ENCODE data around the gene ME1. TPM values are rescaled to one million over a fixed set of nuclear protein-coding genes. Genes with fewer than 3 reads are reported as not detected.
A peak's percentile ranks its signal among the peaks of the same experiment; 100 is the strongest.
"Not testable (repeated sequence)": the region's sequence is repeated elsewhere in the genome, so short reads cannot be mapped to it uniquely, and the experiment has no call there.

The ME1 gene
- total RNA-seq, 1 donor from 2014 or later: 7.9 TPM

DNA sequence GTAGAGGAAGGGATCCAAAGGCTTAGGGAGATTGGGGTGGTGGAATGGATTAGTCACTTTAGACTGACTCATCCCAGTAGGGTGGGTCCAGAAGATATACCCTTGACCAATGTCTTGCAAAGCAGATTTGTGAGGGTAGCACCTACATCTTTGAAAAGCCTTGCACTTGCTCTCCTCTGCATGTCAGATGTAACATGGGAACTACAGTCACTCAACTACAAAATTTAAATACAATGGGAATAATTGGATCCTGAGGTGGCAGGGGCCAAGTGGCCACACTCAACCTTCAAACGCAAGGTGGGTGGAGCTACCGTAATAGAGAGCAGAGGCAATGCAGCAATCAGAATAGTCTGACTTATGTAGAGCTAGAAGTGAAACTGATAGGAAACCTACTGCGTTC lies 71.2 kb downstream of the ME1 start:
- no peak overlapping the region for H3K27ac Mint-ChIP-seq
- peaks cover 6% of the 10 kb centered on the region for H3K4me1 Mint-ChIP-seq (ENCODE audit: low read depth)
- DNase-seq (ENCODE audit: low spot score, unreplicated experiment): no peak
- H3K36me3 Mint-ChIP-seq (ENCODE audit: insufficient read depth): peaks cover 16% of the 10 kb centered on the region
- H3K4me3 Mint-ChIP-seq (ENCODE audit: low read depth): no peak overlapping the region
- no peaks in the 10 kb centered on the region for H3K27me3 Mint-ChIP-seq
- H3K9me3 Mint-ChIP-seq (ENCODE audit: low read depth): peaks cover 12% of the 10 kb centered on the region
- TF ChIP-seq, protein P1, sequence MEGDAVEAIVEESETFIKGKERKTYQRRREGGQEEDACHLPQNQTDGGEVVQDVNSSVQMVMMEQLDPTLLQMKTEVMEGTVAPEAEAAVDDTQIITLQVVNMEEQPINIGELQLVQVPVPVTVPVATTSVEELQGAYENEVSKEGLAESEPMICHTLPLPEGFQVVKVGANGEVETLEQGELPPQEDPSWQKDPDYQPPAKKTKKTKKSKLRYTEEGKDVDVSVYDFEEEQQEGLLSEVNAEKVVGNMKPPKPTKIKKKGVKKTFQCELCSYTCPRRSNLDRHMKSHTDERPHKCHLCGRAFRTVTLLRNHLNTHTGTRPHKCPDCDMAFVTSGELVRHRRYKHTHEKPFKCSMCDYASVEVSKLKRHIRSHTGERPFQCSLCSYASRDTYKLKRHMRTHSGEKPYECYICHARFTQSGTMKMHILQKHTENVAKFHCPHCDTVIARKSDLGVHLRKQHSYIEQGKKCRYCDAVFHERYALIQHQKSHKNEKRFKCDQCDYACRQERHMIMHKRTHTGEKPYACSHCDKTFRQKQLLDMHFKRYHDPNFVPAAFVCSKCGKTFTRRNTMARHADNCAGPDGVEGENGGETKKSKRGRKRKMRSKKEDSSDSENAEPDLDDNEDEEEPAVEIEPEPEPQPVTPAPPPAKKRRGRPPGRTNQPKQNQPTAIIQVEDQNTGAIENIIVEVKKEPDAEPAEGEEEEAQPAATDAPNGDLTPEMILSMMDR (IDR thresholded peaks at IDR 0.05; ENCODE audit: unreplicated experiment): no peak

DNA sequence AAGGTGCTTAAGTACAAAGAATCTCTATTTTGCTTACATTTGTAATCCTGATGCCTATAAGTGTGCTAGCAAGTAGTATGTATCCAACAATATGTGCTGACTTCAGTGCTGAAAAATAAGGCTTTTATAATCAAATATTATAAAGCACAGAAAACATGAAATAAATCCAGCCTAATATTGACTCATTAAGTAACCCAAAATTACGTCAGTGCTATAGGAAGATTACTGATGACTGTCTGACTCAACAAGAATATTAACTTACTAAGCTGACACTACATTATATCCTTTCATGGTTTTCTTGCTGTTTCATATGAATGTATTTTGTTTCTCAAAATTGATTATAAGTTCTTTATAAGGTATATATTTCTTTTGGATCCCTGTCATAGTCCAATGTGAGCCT lies 76.1 kb downstream of the ME1 start:
- TF ChIP-seq, protein P1 (IDR thresholded peaks at IDR 0.05; ENCODE audit: unreplicated experiment): no peak
- Mint-ChIP-seq H3K9me3 (ENCODE audit: low read depth) (peaks cover 7% of the 10 kb centered on the region), H3K4me3 (ENCODE audit: low read depth) (no peak overlapping the region), H3K27me3 (no peaks in the 10 kb centered on the region), H3K4me1 (ENCODE audit: low read depth) (peaks cover 10% of the 10 kb centered on the region), H3K36me3 (ENCODE audit: insufficient read depth) (peaks cover 6% of the 10 kb centered on the region), H3K27ac (no peak overlapping the region)
- no peak for DNase-seq (ENCODE audit: low spot score, unreplicated experiment)

DNA sequence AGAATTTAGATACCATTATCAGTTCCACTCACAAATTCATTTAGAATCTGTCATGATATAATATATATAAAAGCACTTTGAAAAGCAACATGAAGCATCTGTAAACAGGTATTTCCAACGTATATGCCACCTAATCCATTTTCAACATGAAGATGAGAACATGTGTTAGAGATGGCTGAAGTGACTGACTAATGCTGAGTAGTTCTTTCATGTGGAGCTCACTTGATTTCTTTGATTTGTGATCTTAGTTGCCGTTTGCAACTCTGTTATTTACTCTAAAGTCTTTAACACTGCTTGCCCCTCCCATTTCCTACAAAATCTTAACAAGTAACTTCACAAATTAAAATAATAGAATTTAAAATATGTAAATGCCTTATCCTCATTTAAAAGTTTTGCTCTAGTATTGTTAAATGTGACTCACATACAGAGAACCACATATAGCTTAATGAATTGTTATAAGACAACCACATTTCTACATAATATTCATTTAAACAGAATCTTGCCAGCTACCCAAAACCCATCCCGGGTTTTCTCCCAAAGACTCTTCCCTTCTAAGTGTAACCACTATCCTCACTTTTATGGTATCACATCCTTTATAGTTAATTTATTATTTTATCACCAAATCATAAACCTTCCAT lies 78.3 kb downstream of the ME1 start:
- no peak for DNase-seq (ENCODE audit: low spot score, unreplicated experiment)
- TF ChIP-seq, protein P1 (IDR thresholded peaks at IDR 0.05; ENCODE audit: unreplicated experiment): no peak
- Mint-ChIP-seq H3K4me3 (ENCODE audit: low read depth) (no peak overlapping the region), H3K9me3 (ENCODE audit: low read depth) (no peaks in the 10 kb centered on the region), H3K27me3 (no peaks in the 10 kb centered on the region), H3K36me3 (ENCODE audit: insufficient read depth) (no peaks in the 10 kb centered on the region), H3K27ac (no peak overlapping the region), H3K4me1 (ENCODE audit: low read depth) (peaks cover 10% of the 10 kb centered on the region)

DNA sequence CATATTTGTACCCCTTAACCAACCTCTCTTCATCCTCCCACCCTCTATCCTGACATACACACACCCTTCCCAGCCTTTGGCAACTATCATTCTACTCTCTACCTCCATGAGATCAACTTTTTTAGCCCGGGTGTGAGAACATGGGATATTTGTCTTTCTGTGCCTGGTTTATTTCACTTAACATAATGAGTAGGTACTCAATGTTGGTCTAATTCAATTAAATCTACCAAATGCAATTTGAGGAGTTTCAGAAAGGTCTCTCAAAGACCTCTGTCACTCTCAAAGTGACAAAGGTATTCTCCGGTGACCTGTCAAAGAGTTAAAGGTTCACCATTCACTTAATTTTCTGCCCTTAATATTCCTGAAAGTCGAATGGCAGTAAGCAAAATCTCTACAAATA lies 87.7 kb downstream of the ME1 start:
- Mint-ChIP-seq H3K4me1 (ENCODE audit: low read depth) (no peaks in the 10 kb centered on the region), H3K4me3 (ENCODE audit: low read depth) (no peak overlapping the region), H3K27ac (no peak overlapping the region), H3K36me3 (ENCODE audit: insufficient read depth) (peaks cover 11% of the 10 kb centered on the region), H3K27me3 (no peaks in the 10 kb centered on the region), H3K9me3 (ENCODE audit: low read depth) (peaks cover 9% of the 10 kb centered on the region)
- TF ChIP-seq, protein P1 (IDR thresholded peaks at IDR 0.05; ENCODE audit: unreplicated experiment): no peak
- no peak for DNase-seq (ENCODE audit: low spot score, unreplicated experiment)

DNA sequence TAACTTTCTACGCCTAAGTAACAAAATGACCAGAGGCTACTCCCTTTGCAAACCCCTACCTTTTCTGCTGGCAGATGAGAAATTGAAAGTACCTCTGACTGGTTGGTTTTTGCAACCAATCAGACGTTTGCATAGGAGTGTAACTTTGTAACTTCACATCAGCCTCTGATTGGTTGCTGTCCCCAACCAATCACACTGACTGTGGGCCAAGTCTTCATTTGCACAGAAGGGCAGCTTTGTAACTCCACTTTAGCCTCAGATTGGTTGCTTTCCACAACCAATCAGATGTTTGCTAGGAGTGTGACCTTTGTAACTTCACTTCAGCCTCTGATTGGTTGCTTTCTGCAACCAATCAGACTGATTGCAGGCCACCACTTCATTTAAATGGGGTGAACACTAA lies 89.1 kb downstream of the ME1 start:
- no peaks in the 10 kb centered on the region for H3K4me1 Mint-ChIP-seq (ENCODE audit: low read depth)
- no peak overlapping the region for H3K27ac Mint-ChIP-seq
- peaks cover 11% of the 10 kb centered on the region for H3K36me3 Mint-ChIP-seq (ENCODE audit: insufficient read depth)
- H3K4me3 Mint-ChIP-seq (ENCODE audit: low read depth): no peak overlapping the region
- H3K27me3 Mint-ChIP-seq: no peaks in the 10 kb centered on the region
- TF ChIP-seq, protein P1 (IDR thresholded peaks at IDR 0.05; ENCODE audit: unreplicated experiment): no peak
- peaks cover 9% of the 10 kb centered on the region for H3K9me3 Mint-ChIP-seq (ENCODE audit: low read depth)
- DNase-seq (ENCODE audit: low spot score, unreplicated experiment): no peak

DNA sequence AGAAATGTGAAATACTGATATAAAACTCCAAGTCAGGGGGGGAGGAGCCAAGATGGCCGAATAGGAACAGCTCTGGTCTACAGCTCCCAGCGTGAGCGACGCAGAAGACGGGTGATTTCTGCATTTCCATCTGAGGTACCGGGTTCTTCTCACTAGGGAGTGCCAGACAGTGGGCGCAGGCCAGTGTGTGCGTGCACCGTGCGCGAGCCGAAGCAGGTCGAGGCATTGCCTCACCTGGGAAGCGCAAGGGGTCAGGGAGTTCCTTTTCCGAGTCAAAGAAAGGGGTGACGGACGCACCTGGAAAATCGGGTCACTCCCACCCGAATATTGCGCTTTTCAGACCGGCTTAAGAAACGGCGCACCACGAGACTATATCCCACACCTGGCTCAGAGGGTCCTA lies 96.9 kb downstream of the ME1 start:
- not testable (repeated sequence) for H3K36me3 Mint-ChIP-seq (ENCODE audit: insufficient read depth); H3K9me3 Mint-ChIP-seq (ENCODE audit: low read depth); DNase-seq (ENCODE audit: low spot score, unreplicated experiment); H3K27ac Mint-ChIP-seq; H3K27me3 Mint-ChIP-seq; H3K4me1 Mint-ChIP-seq (ENCODE audit: low read depth)
- H3K4me3 Mint-ChIP-seq (ENCODE audit: low read depth): peak overlapping the region; percentile 46

Measured in progenitor cell of endocrine pancreas (in vitro differentiated cells).